HepG2 (cell line): Measurements from ENCODE around the gene CMIP. TPM values are rescaled to one million over a fixed set of nuclear protein-coding genes. Genes with fewer than 3 reads are reported as not detected.
A peak's percentile ranks its signal among the peaks of the same experiment; 100 is the strongest.

Source experiments
- CBX1 ChIP-seq: IDR thresholded peaks from one replicate; pipeline ENCODE4 v1.6.1; 2016; ENCODE audit warnings: antibody characterized with exemption, low read depth
- LRRFIP1 ChIP-seq: sonication (generic); formaldehyde crosslinking; conservative IDR thresholded peaks from 2 replicates; pipeline ENCODE4 v1.4.0; 2020; ENCODE audit warnings: missing genetic modification reagents
- NFYB ChIP-seq: sonication (generic); formaldehyde crosslinking; IDR thresholded peaks from 2 replicates; pipeline ENCODE4 v1.4.0; 2020; ENCODE audit warnings: missing genetic modification reagents
- NR2F6 ChIP-seq, 2 experiments: IDR thresholded peaks; 2 replicates each; pipeline ENCODE4 v1.6.1; 2016; ENCODE audit warnings: antibody characterized with exemption in 1 of 2, mild to moderate bottlenecking in 1 of 2
- POGK ChIP-seq: sonication (generic); formaldehyde crosslinking; conservative IDR thresholded peaks from 2 replicates; pipeline ENCODE4 v1.8.0; 2022; ENCODE audit warnings: mild to moderate bottlenecking, moderate library complexity, missing genetic modification reagents
- WIZ ChIP-seq: sonication (generic); formaldehyde crosslinking; IDR thresholded peaks from 2 replicates; pipeline ENCODE4 v1.5.1; 2020; ENCODE audit warnings: mild to moderate bottlenecking, missing genetic modification reagents
- ZNF33B ChIP-seq: sonication (generic); formaldehyde crosslinking; IDR thresholded peaks from 2 replicates; pipeline ENCODE4 v1.5.1; 2020; ENCODE audit warnings: mild to moderate bottlenecking, missing genetic modification reagents
- ZNF34 ChIP-seq: sonication (generic); formaldehyde crosslinking; IDR thresholded peaks from 2 replicates; pipeline ENCODE4 v1.4.0; 2020; ENCODE audit warnings: mild to moderate bottlenecking, missing genetic modification reagents, borderline replicate concordance
- ZNF503 ChIP-seq: sonication (generic); formaldehyde crosslinking; IDR thresholded peaks from 2 replicates; pipeline ENCODE4 v1.4.0; 2020; ENCODE audit warnings: missing genetic modification reagents
- ZNF687 ChIP-seq: sonication (generic); formaldehyde crosslinking; IDR thresholded peaks from 2 replicates; pipeline ENCODE4 v1.5.1; 2020; ENCODE audit warnings: mild to moderate bottlenecking, missing genetic modification reagents, moderate library complexity
- ZNF768 ChIP-seq: sonication (generic); formaldehyde crosslinking; IDR thresholded peaks from 2 replicates; pipeline ENCODE4 v1.4.0; 2020; ENCODE audit warnings: missing genetic modification reagents
- polyA plus RNA-seq, 8 experiments: library from polyadenylated mRNA; depleted of rRNA in 3 of 8; stranded (reverse) in 7 of 8; unstranded in 1 of 8; fragments of >200 nt; fragmentation: Illumina TruSeq in 4 of 8; extraction: Trizol in 4 of 8; gene quantifications; 2 replicates each; pipeline versions ENCODE4 v1.2.1 to v1.2.3, GENCODE V29; 2011 to 2016; ENCODE audit warnings: low read depth in 4 of 8, missing spikeins in 1 of 8, mixed read lengths in 1 of 8; ENCODE audit not compliant: insufficient read depth in 1 of 8
- total RNA-seq, 5 experiments: library from RNA; depleted of rRNA; stranded (reverse); fragments of >200 nt; fragmentation: Illumina TruSeq; extraction: Trizol; gene quantifications; 2 replicates each; pipeline ENCODE4 v1.2.3, GENCODE V29; 2016; ENCODE audit warnings: low read depth in 1 of 5

Gene CMIP
- total and polyA plus RNA-seq, 2 of the 13 experiments (the other 11 are each of a cell fraction or from before 2014, with no cell fraction given), result 10.9 to 18.1 TPM

GRCh38 chr16:81482329-81483063, 37.9 kb downstream of the CMIP start (continued):
- TF ChIP-seq ZNF687, result peak; percentile 41; the same call in 1 of the 2 replicates
- TF ChIP-seq ZNF33B (CRISPR knock-in tag), result no peak
- no peak for TF ChIP-seq CBX1
- TF ChIP-seq LRRFIP1 (CRISPR knock-in tag), result no peak
- TF ChIP-seq ZNF768 (CRISPR knock-in tag), result peak; percentile 54; the same call in 1 of the 2 replicates
- no peak for TF ChIP-seq ZNF503 (CRISPR knock-in tag)
- no peak for TF ChIP-seq ZNF34 (CRISPR knock-in tag)
- TF ChIP-seq NR2F6 (IDR thresholded peaks at IDR 0.05), result peak; percentile 20; the same call in 1 of the 2 replicates
- peak; percentile 46; the same call in 1 of the 2 replicates for TF ChIP-seq NR2F6 (CRISPR knock-in tag; IDR thresholded peaks at IDR 0.05)
- TF ChIP-seq POGK, result no peak
- 0 out of 2 replicates have a peak, but pooled peaks have one; percentile 28 for TF ChIP-seq WIZ (CRISPR knock-in tag)
- TF ChIP-seq NFYB (CRISPR knock-in tag), result no peak
